ENCODE results near the gene VSTM2B. TPM values are rescaled to one million over a fixed set of nuclear protein-coding genes. Genes with fewer than 3 reads are reported as not detected.

The VSTM2B gene
- total RNA-seq, 1 experiment from 2014 or later: not detected

GRCh38 chr19:29537601-29538000, 11.8 kb downstream of the VSTM2B start:
- intact Hi-C loops (cut with micrococcal nuclease; ENCODE audit: unreplicated experiment): no loop called here
- H4K20me1 ChIP-seq (ENCODE audit: insufficient read depth): no peaks in the 10 kb centered on the region
- H3K36me3 ChIP-seq (ENCODE audit: low read depth): no peaks in the 10 kb centered on the region
- H3F3A ChIP-seq (ENCODE audit: insufficient read depth, low read depth): no peaks in the 10 kb centered on the region
- H3K4me2 ChIP-seq: no peak overlapping the region
- H3K9me2 ChIP-seq (ENCODE audit: insufficient read depth): no peaks in the 10 kb centered on the region
- H3K27ac ChIP-seq: no peak overlapping the region
- H3K4me1 ChIP-seq (replicated peaks; ENCODE audit: insufficient read depth): no peaks in the 10 kb centered on the region
- H3K79me2 ChIP-seq (ENCODE audit: low read depth): no peaks in the 10 kb centered on the region
- TF ChIP-seq EZH2 (IDR thresholded peaks at IDR 0.05; ENCODE audit: low read depth): no peak
- TF ChIP-seq, protein P1, sequence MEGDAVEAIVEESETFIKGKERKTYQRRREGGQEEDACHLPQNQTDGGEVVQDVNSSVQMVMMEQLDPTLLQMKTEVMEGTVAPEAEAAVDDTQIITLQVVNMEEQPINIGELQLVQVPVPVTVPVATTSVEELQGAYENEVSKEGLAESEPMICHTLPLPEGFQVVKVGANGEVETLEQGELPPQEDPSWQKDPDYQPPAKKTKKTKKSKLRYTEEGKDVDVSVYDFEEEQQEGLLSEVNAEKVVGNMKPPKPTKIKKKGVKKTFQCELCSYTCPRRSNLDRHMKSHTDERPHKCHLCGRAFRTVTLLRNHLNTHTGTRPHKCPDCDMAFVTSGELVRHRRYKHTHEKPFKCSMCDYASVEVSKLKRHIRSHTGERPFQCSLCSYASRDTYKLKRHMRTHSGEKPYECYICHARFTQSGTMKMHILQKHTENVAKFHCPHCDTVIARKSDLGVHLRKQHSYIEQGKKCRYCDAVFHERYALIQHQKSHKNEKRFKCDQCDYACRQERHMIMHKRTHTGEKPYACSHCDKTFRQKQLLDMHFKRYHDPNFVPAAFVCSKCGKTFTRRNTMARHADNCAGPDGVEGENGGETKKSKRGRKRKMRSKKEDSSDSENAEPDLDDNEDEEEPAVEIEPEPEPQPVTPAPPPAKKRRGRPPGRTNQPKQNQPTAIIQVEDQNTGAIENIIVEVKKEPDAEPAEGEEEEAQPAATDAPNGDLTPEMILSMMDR (conservative IDR thresholded peaks at IDR 0.05): no peak
- no peak overlapping the region for H3K4me3 ChIP-seq
- peaks cover 74% of the 10 kb centered on the region for H3K27me3 ChIP-seq (ENCODE audit: insufficient read depth, low read depth)
- H3K9me3 ChIP-seq (ENCODE audit: insufficient read depth, low read depth): no peaks in the 10 kb centered on the region
- no peak for DNase-seq
- no TSS peak for BruUV-seq (replicated peaks)
- ChIA-PET POLR2A (ENCODE audit: unreplicated experiment) (no interaction called here), CTCF (no interaction called here)
- no peak overlapping the region for H2AFZ ChIP-seq

DNA sequence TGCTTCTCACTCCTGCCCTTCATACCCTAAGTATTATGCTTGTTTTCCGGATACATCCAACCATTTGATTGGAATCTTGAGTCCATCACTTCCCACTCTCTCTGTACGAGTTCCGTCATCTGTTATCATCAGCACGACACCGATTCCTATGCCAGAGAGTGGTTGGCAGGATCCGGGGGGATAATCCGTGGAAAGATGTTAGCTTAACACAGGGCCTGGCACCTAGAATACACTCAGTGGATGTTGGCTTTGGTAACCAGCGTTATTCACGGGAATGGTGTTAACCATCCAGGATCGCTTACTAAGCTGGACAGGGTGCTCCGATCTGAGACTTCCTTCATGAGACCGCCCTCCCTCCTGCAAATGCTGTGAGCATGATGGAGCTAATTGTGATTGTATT, 12.4 kb downstream of the VSTM2B start:
- H3K4me3 ChIP-seq: no peak overlapping the region
- H3K4me1 ChIP-seq (replicated peaks; ENCODE audit: insufficient read depth): no peaks in the 10 kb centered on the region
- no peaks in the 10 kb centered on the region for H3F3A ChIP-seq (ENCODE audit: insufficient read depth, low read depth)
- H3K9me3 ChIP-seq (ENCODE audit: insufficient read depth, low read depth): no peaks in the 10 kb centered on the region
- ChIA-PET POLR2A (ENCODE audit: unreplicated experiment) (no interaction called here), CTCF (no interaction called here)
- no peak overlapping the region for H3K27ac ChIP-seq
- intact Hi-C loops (cut with micrococcal nuclease; ENCODE audit: unreplicated experiment): no loop called here
- H2AFZ ChIP-seq: no peak overlapping the region
- BruUV-seq (replicated peaks): no TSS peak
- no peak for DNase-seq
- H3K79me2 ChIP-seq (ENCODE audit: low read depth): no peaks in the 10 kb centered on the region
- TF ChIP-seq EZH2 (IDR thresholded peaks at IDR 0.05; ENCODE audit: low read depth): no peak
- TF ChIP-seq, protein P1 (conservative IDR thresholded peaks at IDR 0.05): no peak
- H3K27me3 ChIP-seq (ENCODE audit: insufficient read depth, low read depth): peaks cover 74% of the 10 kb centered on the region
- no peaks in the 10 kb centered on the region for H4K20me1 ChIP-seq (ENCODE audit: insufficient read depth)
- H3K36me3 ChIP-seq (ENCODE audit: low read depth): no peaks in the 10 kb centered on the region
- no peaks in the 10 kb centered on the region for H3K9me2 ChIP-seq (ENCODE audit: insufficient read depth)
- no peak overlapping the region for H3K4me2 ChIP-seq

GRCh38 chr19:29538651-29539050, 12.9 kb downstream of the VSTM2B start:
- CTCF ChIA-PET: no interaction called here
- no peak overlapping the region for H3K4me3 ChIP-seq
- no peaks in the 10 kb centered on the region for H3F3A ChIP-seq (ENCODE audit: insufficient read depth, low read depth)
- H3K9me2 ChIP-seq (ENCODE audit: insufficient read depth): no peaks in the 10 kb centered on the region
- BruUV-seq (replicated peaks): no TSS peak
- H2AFZ ChIP-seq: no peak overlapping the region
- no peak for TF ChIP-seq EZH2 (IDR thresholded peaks at IDR 0.05; ENCODE audit: low read depth)
- TF ChIP-seq, protein P1 (conservative IDR thresholded peaks at IDR 0.05): no peak
- H3K79me2 ChIP-seq (ENCODE audit: low read depth): no peaks in the 10 kb centered on the region
- no peaks in the 10 kb centered on the region for H4K20me1 ChIP-seq (ENCODE audit: insufficient read depth)
- H3K4me2 ChIP-seq: no peak overlapping the region
- no peaks in the 10 kb centered on the region for H3K4me1 ChIP-seq (replicated peaks; ENCODE audit: insufficient read depth)
- no peaks in the 10 kb centered on the region for H3K9me3 ChIP-seq (ENCODE audit: insufficient read depth, low read depth)
- POLR2A ChIA-PET (ENCODE audit: unreplicated experiment): no interaction called here
- DNase-seq: no peak
- H3K27ac ChIP-seq: no peak overlapping the region
- H3K27me3 ChIP-seq (ENCODE audit: insufficient read depth, low read depth): peaks cover 74% of the 10 kb centered on the region
- intact Hi-C loops (cut with micrococcal nuclease; ENCODE audit: unreplicated experiment): no loop called here
- no peaks in the 10 kb centered on the region for H3K36me3 ChIP-seq (ENCODE audit: low read depth)
